ENCODE measurements around the gene GCNT2. TPM values are rescaled to one million over a fixed set of nuclear protein-coding genes. Genes with fewer than 3 reads are reported as not detected.
"Not testable (repeated sequence)": the region's sequence is repeated elsewhere in the genome, so short reads cannot be mapped to it uniquely, and the experiment has no call there.

GCNT2 gene
- total RNA-seq, 1 donor from 2014 or later, result 21.2 TPM

GRCh38 chr6:10599046-10599445, 77.9 kb downstream of the GCNT2 start:
- Mint-ChIP-seq H3K27me3 (no peaks in the 10 kb centered on the region), H3K4me1 (ENCODE audit: unreplicated experiment) (peaks cover 13% of the 10 kb centered on the region), H3K9me3 (no peaks in the 10 kb centered on the region), H3K36me3 (no peaks in the 10 kb centered on the region), H3K4me3 (no peak overlapping the region), H3K27ac (no peak overlapping the region)
- no peak for DNase-seq (ENCODE audit: extremely low spot score, unreplicated experiment)
- TF ChIP-seq, protein P1, sequence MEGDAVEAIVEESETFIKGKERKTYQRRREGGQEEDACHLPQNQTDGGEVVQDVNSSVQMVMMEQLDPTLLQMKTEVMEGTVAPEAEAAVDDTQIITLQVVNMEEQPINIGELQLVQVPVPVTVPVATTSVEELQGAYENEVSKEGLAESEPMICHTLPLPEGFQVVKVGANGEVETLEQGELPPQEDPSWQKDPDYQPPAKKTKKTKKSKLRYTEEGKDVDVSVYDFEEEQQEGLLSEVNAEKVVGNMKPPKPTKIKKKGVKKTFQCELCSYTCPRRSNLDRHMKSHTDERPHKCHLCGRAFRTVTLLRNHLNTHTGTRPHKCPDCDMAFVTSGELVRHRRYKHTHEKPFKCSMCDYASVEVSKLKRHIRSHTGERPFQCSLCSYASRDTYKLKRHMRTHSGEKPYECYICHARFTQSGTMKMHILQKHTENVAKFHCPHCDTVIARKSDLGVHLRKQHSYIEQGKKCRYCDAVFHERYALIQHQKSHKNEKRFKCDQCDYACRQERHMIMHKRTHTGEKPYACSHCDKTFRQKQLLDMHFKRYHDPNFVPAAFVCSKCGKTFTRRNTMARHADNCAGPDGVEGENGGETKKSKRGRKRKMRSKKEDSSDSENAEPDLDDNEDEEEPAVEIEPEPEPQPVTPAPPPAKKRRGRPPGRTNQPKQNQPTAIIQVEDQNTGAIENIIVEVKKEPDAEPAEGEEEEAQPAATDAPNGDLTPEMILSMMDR (conservative IDR thresholded peaks at IDR 0.05), result no peak

DNA sequence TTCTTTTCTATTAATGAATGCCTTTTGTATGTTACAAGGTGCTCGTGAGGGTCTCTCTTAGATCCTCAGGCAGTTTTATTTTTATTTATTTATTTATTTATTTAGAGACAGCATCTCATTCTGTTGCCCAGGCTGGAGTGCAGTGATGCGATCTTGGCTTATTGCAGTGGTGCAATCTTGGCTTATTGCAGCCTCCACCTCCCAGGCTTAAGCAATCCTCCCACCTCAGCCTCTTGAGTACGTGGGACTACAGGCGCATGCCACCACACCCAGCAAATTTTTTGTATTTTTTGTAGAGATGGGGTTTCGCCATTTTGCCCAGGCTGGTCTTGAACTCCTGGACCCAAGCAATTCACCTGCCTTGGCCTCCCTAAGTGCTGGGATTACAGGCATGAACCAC, 79.5 kb downstream of the GCNT2 start:
- not testable (repeated sequence) for H3K36me3 Mint-ChIP-seq; H3K27me3 Mint-ChIP-seq; DNase-seq (ENCODE audit: extremely low spot score, unreplicated experiment); H3K27ac Mint-ChIP-seq; H3K9me3 Mint-ChIP-seq; H3K4me3 Mint-ChIP-seq
- H3K4me1 Mint-ChIP-seq (ENCODE audit: unreplicated experiment), result peaks cover 13% of the 10 kb centered on the region

GRCh38 chr6:10603219-10603618, 82.1 kb downstream of the GCNT2 start:
- no peak overlapping the region for H3K27ac Mint-ChIP-seq
- H3K4me1 Mint-ChIP-seq (ENCODE audit: unreplicated experiment), result peaks cover 11% of the 10 kb centered on the region
- TF ChIP-seq, protein P1 (conservative IDR thresholded peaks at IDR 0.05), result no peak
- no peak for DNase-seq (ENCODE audit: extremely low spot score, unreplicated experiment)
- H3K9me3 Mint-ChIP-seq, result no peaks in the 10 kb centered on the region
- H3K36me3 Mint-ChIP-seq, result no peaks in the 10 kb centered on the region
- no peak overlapping the region for H3K4me3 Mint-ChIP-seq
- H3K27me3 Mint-ChIP-seq, result no peaks in the 10 kb centered on the region

DNA sequence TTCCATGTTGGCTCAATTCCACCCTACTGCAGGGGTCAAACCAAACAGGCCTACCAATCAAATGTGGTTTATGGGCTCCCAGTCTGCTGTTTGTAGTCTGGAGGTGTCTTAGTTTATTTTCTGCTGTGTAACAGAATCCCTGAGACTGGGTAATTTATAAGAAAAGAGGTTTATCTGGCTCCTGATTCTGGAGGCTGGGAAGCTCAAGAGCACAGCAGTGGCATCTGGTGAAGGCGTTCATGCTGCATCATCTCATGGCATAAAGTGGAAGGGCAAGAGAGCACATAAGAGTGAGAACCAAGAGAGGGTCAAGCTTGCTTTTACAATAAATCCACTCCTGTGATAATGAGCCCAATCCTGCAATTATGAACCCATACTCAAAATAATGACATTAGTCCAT, 87.9 kb downstream of the GCNT2 start:
- TF ChIP-seq, protein P1 (conservative IDR thresholded peaks at IDR 0.05), result no peak
- no peak for DNase-seq (ENCODE audit: extremely low spot score, unreplicated experiment)
- H3K27ac Mint-ChIP-seq, result no peak overlapping the region
- H3K9me3 Mint-ChIP-seq, result peaks cover 8% of the 10 kb centered on the region
- no peak overlapping the region for H3K4me3 Mint-ChIP-seq
- H3K27me3 Mint-ChIP-seq, result peaks cover 3% of the 10 kb centered on the region
- peaks cover 5% of the 10 kb centered on the region for H3K4me1 Mint-ChIP-seq (ENCODE audit: unreplicated experiment)
- H3K36me3 Mint-ChIP-seq, result no peaks in the 10 kb centered on the region

GRCh38 chr6:10610289-10610688, 89.1 kb downstream of the GCNT2 start:
- Mint-ChIP-seq H3K9me3 (peaks cover 8% of the 10 kb centered on the region), H3K4me3 (no peak overlapping the region), H3K4me1 (ENCODE audit: unreplicated experiment) (peaks cover 8% of the 10 kb centered on the region), H3K27ac (no peak overlapping the region), H3K36me3 (no peaks in the 10 kb centered on the region), H3K27me3 (peaks cover 3% of the 10 kb centered on the region)
- no peak for DNase-seq (ENCODE audit: extremely low spot score, unreplicated experiment)
- TF ChIP-seq, protein P1 (conservative IDR thresholded peaks at IDR 0.05), result no peak

DNA sequence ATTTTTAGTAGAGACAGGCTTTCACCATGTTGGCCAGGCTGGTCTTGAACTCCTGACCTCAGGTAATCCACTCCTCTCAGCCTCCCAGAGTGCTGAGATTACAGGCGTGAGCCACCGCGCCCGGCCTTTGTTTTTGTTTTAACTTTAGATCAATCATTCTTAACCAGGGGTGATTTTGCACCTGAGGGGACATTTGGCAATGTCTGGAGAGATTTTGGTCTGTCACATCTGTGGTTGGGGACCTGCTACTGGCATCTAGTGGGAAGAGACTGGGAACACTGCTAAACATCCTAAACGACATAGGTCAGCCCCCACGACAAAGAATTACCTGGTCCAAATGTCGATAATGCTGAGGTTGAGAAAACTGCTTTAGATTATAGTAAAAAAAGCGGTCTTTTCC, 91.0 kb downstream of the GCNT2 start:
- Mint-ChIP-seq H3K36me3 (no peaks in the 10 kb centered on the region), H3K4me1 (ENCODE audit: unreplicated experiment) (peaks cover 8% of the 10 kb centered on the region), H3K9me3 (peaks cover 14% of the 10 kb centered on the region), H3K27ac (no peak overlapping the region), H3K27me3 (peaks cover 3% of the 10 kb centered on the region), H3K4me3 (no peak overlapping the region)
- TF ChIP-seq, protein P1 (conservative IDR thresholded peaks at IDR 0.05), result no peak
- DNase-seq (ENCODE audit: extremely low spot score, unreplicated experiment), result no peak

Data from type B pancreatic cell (in vitro differentiated cells).